Neural crest cell (in vitro differentiated cells): ENCODE data around the gene RECK. TPM values are rescaled to one million over a fixed set of nuclear protein-coding genes. Genes with fewer than 3 reads are reported as not detected.

Experiments
- DNase-seq: peaks from one replicate; pipeline ENCODE4 v3.0.0; 2021; ENCODE audit warnings: low read depth, mixed read lengths, low spot score
- H3K27ac Mint-ChIP-seq: one replicate; pipeline ENCODE4 v1.8.0; 2021; ENCODE audit warnings: mild to moderate bottlenecking, mixed read lengths; ENCODE audit not compliant: unreplicated experiment
- H3K27me3 Mint-ChIP-seq: 2 replicates; pipeline ENCODE4 v1.8.0; 2021; ENCODE audit warnings: low read depth, mild to moderate bottlenecking, mixed read lengths
- H3K36me3 Mint-ChIP-seq: 2 replicates; pipeline ENCODE4 v1.8.0; 2021; ENCODE audit warnings: low read depth, mild to moderate bottlenecking, mixed read lengths
- H3K4me1 Mint-ChIP-seq: 2 replicates; pipeline ENCODE4 v1.8.0; 2021; ENCODE audit warnings: mixed read lengths
- H3K4me3 Mint-ChIP-seq: one replicate; pipeline ENCODE4 v1.8.0; 2021; ENCODE audit warnings: mild to moderate bottlenecking, mixed read lengths
- H3K9me3 Mint-ChIP-seq: 2 replicates; pipeline ENCODE4 v1.8.0; 2021; ENCODE audit warnings: mixed read lengths
- total RNA-seq: library from RNA; stranded (reverse); gene quantifications from 2 replicates; pipeline ENCODE4 v1.2.1, GENCODE V29; 2021
- TF ChIP-seq, protein P1 (sequence below): fragments of 200-600 bp; sonication (generic); conservative IDR thresholded peaks from 2 replicates; pipeline ENCODE4 v1.5.0; 2021; ENCODE audit warnings: antibody characterized with exemption, mild to moderate bottlenecking

RECK gene
- total RNA-seq, 1 donor from 2014 or later: 9.5 TPM

DNA sequence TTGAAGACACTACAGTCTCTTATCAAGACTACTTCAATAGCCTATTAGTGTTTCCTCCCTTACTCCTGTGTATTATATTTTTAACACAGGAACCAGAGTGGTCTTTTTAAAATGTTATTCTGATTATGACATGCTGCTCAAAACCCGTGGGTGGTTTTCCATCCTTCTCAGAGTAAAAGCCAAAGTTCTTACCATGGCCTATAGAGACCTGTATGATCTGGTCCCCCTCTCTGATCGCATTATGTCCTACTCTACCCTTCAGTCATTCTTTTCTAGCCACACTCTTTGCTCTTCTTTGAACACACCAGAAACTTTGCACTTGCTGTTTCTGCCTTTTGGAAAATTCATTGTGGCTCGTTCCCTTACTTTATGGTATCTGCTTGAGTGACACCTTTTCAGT, 13.8 kb downstream of the RECK start:
- no peaks in the 10 kb centered on the region for H3K9me3 Mint-ChIP-seq
- peaks cover 8% of the 10 kb centered on the region for H3K4me1 Mint-ChIP-seq
- no peak overlapping the region for H3K4me3 Mint-ChIP-seq
- H3K27me3 Mint-ChIP-seq: no peaks in the 10 kb centered on the region
- TF ChIP-seq, protein P1, sequence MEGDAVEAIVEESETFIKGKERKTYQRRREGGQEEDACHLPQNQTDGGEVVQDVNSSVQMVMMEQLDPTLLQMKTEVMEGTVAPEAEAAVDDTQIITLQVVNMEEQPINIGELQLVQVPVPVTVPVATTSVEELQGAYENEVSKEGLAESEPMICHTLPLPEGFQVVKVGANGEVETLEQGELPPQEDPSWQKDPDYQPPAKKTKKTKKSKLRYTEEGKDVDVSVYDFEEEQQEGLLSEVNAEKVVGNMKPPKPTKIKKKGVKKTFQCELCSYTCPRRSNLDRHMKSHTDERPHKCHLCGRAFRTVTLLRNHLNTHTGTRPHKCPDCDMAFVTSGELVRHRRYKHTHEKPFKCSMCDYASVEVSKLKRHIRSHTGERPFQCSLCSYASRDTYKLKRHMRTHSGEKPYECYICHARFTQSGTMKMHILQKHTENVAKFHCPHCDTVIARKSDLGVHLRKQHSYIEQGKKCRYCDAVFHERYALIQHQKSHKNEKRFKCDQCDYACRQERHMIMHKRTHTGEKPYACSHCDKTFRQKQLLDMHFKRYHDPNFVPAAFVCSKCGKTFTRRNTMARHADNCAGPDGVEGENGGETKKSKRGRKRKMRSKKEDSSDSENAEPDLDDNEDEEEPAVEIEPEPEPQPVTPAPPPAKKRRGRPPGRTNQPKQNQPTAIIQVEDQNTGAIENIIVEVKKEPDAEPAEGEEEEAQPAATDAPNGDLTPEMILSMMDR: no peak
- H3K27ac Mint-ChIP-seq: no peak overlapping the region
- H3K36me3 Mint-ChIP-seq: no peaks in the 10 kb centered on the region
- DNase-seq: no peak

DNA sequence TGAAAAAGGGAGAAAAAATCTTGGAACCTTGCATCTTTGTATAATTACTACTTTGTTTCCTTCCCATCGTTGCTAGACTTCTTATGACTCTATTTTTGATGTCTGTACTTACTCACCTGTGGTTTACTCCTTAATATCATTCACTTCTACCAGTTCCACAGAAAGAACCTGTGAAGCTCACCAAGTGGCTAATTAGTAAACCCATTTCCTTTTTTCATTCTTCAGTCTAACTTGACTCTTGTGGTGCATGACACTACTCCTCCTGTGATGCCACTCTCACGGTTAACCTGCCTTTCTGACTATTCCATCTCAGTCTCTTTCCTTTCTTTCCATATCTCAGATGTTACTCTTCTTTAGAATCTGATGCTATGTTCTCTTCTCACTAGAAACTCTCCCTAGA, 14.6 kb downstream of the RECK start:
- Mint-ChIP-seq H3K4me3 (no peak overlapping the region), H3K4me1 (peaks cover 4% of the 10 kb centered on the region), H3K9me3 (no peaks in the 10 kb centered on the region), H3K27ac (no peak overlapping the region), H3K36me3 (no peaks in the 10 kb centered on the region), H3K27me3 (no peaks in the 10 kb centered on the region)
- no peak for DNase-seq
- TF ChIP-seq, protein P1: no peak

DNA sequence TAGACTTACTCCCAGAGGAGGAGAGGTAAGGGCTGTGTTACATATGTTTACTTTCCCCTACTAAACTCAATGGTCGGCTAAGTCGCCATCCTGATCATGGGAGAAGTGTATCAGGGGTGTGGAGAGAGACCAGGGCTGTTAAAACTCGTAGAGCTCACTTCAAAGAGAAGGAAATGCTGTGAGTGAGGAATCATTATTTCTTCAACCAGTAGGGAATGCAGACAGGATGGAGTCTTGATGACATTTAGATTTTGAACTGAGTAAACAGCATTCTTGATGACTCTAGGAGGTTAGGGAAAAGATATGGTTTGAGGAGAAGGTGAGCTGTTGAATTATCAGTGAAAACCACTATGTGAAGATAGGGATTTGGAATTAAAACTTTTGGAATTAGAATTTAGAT, 17.3 kb downstream of the RECK start:
- Mint-ChIP-seq H3K36me3 (no peaks in the 10 kb centered on the region), H3K4me3 (no peak overlapping the region), H3K4me1 (no peaks in the 10 kb centered on the region), H3K27me3 (no peaks in the 10 kb centered on the region), H3K27ac (no peak overlapping the region), H3K9me3 (no peaks in the 10 kb centered on the region)
- TF ChIP-seq, protein P1: no peak
- DNase-seq: no peak

DNA sequence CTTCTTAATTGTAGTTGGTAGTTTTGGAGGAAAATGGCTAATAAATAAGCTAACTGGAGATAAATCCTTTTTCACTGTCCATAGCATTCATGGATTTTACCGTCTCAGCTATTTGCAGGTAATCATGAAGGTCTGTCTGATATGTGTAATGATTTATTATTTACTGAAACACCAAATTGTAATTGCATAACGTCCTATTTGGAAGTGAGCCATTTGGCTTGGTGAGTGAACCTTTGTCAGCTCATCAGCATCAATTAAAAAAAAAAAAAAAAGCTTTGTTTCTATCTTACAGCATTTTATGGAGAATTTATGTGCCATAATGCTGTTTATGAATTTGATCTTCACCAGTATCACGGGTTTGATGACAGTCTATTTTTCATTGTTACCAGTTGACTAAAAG, 20.2 kb downstream of the RECK start:
- no peak for DNase-seq
- no peaks in the 10 kb centered on the region for H3K27me3 Mint-ChIP-seq
- H3K4me1 Mint-ChIP-seq: no peaks in the 10 kb centered on the region
- H3K27ac Mint-ChIP-seq: no peak overlapping the region
- no peak overlapping the region for H3K4me3 Mint-ChIP-seq
- H3K36me3 Mint-ChIP-seq: peaks cover 9% of the 10 kb centered on the region
- H3K9me3 Mint-ChIP-seq: no peaks in the 10 kb centered on the region
- TF ChIP-seq, protein P1: no peak

DNA sequence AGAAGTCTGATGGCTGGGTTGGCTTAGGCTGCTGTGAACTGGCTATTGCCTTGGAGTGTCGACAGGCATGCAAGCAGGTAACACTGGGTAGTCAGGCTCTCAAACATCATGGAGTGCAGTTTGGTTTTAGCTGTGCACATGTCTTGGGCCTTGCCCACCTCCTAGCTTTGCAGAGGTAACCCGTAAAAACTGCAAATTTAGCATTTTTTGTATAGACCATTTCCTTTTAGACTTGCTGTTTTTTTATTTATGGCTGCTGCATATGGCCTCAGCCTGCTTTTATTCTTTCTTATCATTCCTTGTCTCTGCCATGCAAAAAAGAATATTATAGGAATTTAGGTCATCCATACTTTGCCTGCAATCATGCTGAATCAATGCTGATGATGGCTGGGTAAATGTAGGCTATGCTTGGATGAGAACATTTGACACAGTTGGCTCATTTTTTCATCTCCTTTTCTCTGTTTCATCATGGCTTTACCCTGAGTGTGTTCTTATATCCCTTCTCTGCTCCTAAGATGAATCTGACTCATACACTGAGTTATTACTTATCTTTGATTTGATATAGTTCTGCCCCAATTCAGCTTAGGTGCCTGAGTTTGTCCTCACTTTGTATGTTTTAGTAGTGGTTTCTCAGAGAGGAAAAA, 27.2 kb downstream of the RECK start:
- no peaks in the 10 kb centered on the region for H3K4me1 Mint-ChIP-seq
- no peak for DNase-seq
- TF ChIP-seq, protein P1: no peak
- H3K4me3 Mint-ChIP-seq: no peak overlapping the region
- H3K27me3 Mint-ChIP-seq: no peaks in the 10 kb centered on the region
- H3K36me3 Mint-ChIP-seq: peaks cover 15% of the 10 kb centered on the region
- H3K27ac Mint-ChIP-seq: no peak overlapping the region
- H3K9me3 Mint-ChIP-seq: no peaks in the 10 kb centered on the region
